Effector CD8-positive, alpha-beta T cell (primary cell): ENCODE results near the gene MPP1.
"Not testable (repeated sequence)": the region's sequence is repeated elsewhere in the genome, so short reads cannot be mapped to it uniquely, and the experiment has no call there.

Experiments used
- DNase-seq: peaks from one replicate; lab custom pipeline; 2025; lab: John Stamatoyannopoulos, UW
- total RNA-seq, 4 experiments: gene quantifications; one replicate each; lab custom pipeline; 2026; lab: John Stamatoyannopoulos, UW

Gene MPP1
- 5.1 to 17.8 (median 14.8) reads per million in 4 experiments for total RNA-seq

DNA sequence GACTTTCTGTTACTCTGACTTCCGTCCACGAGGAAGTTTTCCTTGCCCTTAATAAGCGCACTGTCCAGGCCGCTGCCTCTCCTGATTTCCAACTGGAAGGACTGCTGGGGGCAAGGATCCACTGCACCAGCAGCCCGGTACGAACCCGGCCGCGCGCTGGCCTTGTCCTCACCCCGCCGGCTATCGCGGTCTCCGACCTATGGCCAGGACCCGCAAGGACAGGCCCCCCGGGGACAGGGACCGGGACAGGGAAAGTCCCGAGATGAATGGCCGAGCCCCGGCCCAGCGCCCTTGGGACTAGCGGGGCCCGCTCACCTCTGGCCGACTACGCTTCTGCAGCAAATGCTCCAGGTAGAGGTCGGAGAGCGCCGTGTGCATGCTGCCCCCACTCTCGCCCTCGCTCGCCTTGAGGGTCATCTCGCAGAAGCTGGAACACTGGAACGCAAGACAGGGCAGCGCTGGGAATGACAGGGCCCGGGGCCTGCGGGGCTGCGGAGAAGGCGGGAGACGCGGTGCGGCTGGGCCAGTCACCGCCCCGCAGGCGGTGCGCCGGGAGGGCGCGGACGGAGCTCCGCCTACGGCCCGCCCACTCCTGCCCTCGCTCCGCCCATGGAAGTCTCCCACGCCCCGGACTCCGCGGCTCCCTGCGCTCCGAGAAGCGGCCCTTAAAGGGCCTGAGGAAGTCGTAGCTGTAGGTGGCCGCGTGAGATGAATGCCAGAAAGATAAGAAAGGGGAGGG lies at the start of gene MPP1:
TSS of gene MPP1 (minus strand) at position 529 of the 739 bp plus-strand sequence. CDS start at position 417, 112 bp downstream.
- peak; percentile 52 for DNase-seq

DNA sequence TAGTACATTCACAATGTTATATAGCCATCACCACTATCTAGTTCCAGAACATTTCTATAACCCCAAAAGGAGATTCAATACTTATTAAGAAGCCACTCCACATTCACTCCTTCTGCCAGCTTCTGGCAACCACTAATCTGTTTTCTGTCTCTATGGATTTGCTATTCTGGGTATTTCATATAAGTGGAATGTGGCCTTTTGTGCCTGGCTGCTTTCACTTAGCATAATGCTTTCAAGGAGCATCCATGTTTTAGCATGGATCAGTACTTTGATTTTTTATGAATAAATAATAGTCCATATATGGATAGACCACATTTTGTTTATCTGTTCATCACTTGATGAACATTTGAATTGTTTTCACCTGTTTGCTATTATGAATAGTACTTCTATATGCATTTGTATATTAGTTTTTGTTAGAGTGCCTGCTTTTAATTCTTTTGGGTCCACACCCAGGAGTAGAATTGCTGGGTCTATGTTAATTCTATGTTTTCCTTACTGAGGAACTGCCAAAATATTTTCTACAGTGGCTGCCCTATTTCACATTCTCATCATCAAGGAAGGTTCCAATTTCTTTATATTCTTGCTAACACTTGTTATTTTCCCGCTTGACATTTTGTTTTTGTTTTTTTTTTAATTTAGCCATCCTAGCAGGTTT lies 45.8 kb upstream of the MPP1 start:
- DNase-seq: no peak

DNA sequence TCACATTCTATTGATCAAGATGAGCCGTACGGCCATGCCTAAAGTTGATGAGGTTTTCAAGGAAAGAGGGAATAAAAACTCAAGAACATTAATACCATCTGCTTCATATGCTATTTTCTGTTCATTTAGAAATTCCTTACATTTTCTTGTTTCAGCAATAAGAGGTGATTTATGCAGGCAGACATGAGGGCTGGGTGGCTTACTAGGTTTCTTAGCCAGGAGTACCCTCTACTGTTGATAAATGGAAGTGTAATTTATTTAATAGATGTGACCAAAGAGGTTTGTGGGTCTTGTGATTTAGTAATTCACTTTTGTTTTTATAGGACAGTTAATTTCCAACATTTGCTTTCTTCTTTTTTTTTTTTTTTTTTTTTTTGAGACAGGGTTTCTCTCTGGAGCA lies 35.6 kb upstream of the MPP1 start:
- DNase-seq: no peak

DNA sequence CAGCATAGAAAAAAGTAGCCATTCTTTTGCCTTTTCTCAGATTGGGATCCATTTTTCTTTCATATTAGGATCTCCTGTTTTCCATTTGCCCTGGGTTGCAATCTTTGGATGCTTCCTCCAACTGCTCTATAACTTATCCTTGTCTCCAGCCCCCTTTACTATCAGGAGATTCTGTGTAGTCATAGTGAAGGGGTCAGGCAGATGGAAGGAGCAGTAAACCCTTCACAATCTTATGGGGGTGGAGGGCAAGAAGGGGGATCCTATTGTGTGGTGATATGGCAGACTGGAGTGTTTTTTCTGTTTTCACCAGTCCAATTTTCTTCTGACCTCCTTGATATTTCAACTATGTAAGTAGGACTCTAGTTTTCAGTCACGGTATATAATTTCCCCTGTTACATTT lies 30.9 kb upstream of the MPP1 start:
- no peak for DNase-seq

DNA sequence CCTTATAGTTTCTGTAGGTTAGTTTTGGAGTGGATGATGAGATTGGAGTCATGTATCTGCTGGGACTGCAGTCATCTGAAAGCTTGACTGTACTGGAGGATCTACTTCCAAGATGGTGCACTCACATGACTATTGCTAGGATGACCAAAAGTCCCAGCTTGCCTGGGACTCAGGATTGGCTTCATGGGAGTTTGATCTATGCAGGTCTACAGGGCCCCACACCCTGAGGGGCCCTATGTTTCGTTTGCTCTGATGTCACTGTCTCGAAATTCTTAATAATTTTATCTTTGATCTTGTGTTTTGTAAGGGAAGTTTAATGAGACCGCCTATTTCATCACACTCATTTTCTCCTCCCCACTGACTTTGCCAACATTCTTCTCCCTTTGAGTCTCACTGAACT lies 29.3 kb upstream of the MPP1 start, which contains the start of gene SMIM9:
TSS of gene SMIM9 (minus strand) at position 101 of the 400 bp plus-strand sequence. CDS start 3,806 bp downstream, outside the sequence.
- DNase-seq: no peak

DNA sequence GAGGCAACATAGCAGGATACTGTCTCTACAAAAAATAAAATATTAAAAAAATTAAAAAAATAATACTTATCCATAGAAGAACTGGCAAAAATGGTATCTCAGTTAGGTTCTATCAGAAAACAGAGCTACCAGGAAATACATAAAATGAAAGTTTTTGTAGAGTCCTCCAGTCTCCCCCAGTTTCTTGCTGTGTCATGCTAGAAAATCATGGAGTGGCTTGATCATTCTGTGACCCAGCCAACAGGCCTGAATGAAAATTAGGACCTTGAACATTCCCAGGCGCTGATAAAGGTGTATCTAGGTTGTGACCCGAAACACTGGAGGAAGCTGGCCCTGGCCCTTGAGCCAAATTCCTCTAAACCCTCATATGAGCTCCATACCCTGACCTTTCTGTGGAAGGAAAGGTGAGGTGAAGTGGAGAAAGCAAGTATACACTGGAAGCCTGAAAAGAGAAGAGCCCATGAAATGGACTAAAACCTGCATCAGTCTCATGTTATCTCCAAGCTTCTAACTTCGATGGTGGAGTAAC lies 28.5 kb upstream of the MPP1 start:
- DNase-seq: no peak

DNA sequence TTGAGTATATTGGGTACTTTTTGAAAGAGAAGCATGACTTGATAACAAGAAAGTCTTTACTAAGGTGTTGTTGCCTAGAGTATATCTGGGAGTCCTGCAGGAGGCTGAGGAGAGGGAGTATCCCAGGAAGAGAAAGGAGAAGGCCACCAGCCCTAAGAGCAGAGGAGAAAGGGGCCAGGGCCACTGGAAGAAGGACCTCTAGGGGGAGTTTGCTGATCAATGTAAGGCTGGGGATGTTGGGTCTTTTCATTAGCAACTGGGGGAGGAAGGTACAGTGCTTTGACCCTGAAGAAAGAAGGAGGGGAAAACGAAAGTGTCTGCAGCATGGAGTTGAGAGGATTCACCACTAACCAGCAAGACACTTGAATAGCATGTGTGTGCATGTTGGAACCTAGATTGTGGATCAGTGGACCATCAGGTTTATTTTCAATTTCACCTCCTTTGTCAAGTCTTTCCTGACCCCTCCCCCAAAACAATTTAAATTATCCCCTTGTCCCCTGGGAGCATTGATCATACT lies 24.7 kb upstream of the MPP1 start:
- DNase-seq: no peak

DNA sequence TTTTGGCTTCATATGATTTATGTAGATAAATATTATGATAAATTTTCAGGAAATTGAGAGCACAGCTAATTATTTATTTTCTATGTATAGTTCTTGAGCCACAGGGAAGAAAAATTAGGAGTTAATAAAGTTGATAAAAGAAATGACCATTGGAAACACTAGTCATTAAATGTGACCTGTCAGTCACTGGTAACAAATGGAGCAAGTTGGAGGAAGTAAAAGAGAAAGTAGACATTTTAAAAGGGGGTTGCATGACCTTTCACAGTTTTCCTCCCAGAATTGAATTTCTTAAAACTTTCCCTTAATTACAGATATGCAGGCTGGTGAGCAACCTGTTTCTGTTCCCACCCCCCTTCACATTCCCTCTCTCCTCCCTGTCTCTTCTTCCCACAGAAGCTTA lies 23.8 kb upstream of the MPP1 start:
- no peak for DNase-seq

DNA sequence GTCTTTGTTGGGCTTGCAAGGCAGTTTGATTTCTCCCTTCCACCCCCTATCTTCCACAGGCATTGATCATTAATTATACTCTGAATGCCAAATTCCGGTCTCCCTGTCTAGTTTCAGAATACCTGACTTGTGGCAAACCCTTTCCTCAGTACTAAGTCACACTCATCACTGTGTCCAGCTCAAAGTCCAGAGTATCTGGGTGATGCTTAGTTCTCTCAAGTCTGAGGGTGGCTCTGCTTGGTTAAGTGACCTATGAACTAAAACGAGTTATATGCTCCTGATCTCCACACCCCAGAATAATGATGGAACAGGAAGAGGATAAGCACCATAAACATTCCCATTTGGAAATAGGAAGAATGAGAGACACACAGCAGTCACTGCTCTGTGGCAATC lies 22.7 kb upstream of the MPP1 start:
- no peak for DNase-seq

DNA sequence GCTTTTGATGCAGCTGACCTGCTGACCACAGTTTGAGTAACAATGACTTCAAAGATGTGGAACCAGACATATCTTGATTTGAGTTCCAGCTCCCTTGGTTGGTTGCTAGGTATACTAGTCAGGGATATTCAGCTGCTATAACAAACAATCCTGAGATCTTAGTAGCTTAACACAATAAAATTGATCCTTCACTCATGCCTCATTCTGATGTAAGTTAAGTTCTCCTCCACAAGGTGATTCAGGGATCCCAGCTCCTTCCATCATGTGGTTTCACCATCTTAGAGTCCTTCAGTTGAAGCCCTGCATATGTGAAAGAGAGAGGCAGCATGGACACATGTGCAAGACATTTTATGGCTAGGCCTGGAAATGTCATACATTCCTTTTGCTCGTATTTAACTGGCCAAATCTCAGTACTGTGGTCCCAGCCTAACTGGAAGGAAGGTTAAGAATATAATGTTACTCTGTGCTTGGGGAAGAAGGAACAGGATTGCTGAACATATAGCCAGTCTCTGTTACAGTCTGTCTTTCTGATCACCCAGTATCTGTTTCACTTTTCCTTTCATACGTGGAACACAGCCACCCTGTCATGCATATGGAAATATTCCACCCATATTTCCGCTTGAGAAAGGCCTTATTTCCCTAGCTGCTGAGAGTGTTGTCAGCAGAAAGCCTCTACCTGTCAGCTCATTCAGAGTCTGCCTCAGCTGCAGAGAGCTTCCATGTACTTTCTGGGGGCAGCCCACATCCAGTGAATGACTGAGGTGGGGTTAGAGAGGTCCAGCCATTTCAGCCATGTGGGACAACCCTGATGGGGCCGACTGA lies 22.1 kb upstream of the MPP1 start:
- DNase-seq: no peak

DNA sequence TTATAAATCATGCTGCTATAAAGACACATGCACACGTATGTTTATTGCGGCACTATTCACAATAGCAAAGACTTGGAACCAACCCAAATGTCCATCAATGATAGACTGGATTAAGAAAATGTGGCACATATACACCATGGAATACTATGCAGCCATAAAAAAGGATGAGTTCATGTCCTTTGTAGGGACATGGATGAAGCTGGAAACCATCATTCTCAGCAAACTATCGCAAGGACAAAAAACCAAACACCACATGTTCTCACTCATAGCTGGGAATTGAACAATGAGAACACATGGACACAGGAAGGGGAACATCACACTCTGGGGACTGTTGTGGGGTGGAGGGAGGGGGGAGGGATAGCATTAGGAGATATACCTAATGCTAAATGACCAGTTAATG lies 20.3 kb upstream of the MPP1 start:
- DNase-seq: not testable (repeated sequence)

DNA sequence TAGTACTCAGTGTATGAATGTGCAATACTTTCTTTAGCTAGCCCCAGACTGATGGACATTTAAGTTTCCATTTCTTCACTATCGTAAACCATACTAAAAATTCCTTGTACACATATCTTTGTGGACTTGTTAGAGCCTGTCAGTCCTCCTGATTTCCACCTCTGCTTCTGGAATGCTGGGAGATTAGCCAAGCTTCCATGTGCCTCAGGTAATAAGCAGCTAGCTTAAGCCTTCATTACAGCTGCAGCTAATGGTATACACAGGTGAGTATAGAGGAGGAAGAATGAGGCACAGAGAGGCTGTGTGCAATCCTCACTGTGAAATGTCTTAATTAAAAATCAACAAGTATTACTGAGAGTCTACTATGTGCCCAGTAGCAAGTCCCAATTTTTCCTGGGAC lies 19.4 kb upstream of the MPP1 start:
- DNase-seq: no peak

DNA sequence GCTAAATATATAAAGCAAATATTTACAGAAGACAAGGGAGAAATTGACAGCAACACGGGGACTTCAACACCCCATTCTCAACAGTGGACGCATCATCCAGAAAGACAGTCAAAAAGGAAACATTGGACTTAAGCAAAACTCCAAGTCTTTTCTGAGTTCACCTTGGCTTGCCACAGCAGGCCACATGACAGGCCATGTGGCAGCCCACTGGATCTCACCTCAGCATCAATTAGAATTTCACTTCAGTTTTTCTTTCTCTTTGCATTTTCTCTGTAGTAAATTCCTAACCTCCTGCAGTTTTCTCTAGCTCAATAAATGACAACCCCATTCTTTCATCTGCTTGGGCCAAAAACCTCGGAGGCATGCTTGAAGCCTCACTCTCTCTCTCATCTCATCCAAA lies 16.7 kb upstream of the MPP1 start:
- no peak for DNase-seq

DNA sequence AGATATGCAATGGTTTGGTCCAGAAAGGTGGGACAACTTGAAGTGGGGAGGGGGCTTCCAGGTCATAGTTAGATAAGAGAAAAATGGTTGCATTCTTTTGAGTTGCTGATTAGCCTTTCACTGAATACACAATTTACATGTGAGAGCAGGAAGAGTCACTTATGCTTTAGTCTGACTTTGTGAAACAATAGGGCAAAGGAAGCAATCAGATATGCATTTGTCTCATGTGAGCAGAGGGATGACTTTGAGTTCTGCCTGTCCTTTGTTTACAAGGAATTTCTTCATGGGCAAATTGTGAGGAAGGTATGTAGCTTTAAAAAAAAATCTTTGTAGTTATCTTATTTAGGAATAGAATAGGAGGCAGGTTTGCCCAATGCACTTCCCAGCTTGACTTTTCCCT lies 16.2 kb upstream of the MPP1 start:
- no peak for DNase-seq

DNA sequence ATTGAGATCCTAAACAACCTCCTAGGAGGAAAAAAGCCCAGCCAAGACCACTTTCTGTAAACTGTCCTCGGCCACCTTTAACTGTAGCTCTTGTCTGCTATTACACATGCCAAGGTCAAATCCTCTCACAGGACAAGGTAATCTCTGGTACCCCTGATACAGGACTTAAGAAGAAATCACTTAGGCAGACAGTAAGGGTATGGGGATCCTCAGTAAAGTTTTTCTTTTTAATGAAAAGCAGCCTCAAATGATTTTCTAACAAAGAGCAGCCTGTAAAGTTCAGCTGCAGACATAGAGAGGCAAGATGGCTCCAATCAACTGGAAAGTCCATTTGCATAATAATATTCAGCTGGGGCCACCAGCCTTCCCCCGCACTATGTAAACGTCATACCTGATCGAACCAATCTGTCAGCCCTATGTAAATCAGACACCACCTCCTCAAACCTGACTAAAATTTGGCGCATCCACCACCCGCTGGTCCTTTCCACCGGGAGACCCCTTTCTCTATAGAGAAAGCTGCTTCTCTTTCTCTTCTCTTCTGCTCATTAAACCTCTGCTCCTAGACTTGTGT lies 14.6 kb upstream of the MPP1 start:
- no peak for DNase-seq

DNA sequence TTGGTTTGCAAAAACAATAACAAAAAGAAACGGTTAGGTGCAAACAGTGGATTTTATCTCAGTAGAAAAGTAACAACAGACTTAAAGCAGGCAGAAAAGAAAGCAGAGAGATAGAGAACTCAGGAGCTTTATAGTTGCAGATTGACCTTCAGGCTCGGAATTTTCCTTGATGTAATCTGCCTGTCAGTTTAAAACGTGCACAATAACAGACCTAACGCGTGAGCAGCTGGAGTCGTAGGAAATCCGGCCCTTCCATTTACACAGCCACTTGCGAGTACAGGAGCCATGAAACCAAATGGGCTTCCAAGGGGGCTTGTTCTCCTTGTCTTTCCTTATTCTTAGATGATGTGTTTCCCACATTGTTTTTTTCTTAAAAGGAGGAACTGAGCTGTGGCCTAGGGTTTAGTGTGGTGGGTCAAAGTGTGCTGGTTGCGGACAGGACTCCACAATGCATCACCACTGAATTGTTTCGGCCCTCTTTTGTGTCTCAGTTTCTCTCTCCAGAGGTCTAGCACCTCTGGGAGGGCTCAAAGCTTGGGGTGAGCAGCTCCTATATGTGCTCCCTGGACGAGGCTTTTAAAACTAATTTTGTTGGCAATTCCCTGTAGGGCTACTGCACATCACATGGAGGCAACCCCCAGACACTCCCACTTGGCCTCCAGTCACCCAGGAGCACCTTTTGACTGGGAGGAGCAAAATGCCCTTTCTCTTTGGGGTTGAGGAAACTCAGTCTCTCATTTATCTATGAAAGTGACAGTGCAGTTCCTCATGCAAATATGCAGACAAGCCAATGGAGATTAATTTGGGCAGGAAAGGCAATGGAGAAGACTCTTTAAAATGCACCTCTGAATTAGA lies 13.9 kb upstream of the MPP1 start:
- no peak for DNase-seq

DNA sequence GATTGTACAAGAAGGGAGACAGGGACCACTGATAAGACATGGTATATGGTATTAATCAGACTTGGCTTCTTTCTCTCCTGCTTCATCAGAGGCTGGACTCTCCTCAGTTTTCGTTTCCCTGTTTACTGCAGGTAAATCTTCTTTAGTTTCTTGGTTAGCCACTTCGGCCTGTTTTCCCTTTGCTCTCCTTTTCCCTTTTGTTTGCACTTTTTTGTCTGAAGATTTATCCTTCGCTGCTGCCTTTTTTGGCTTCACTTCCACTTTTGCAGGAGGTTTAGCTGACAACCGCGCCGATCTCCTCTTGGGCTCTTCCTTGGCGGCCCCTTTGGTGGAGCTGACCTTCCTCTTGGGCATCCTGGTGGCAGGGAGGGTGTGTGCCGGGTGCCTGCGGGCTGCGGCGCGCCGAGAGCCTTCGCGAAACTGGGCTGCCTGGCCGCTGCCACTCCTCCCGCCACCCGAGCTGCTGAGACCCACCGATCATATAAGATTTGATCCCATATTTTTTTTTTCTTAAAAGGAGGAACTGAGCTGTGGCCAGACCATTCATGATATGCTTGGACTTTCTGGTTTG lies 11.8 kb upstream of the MPP1 start:
- DNase-seq: not testable (repeated sequence)

DNA sequence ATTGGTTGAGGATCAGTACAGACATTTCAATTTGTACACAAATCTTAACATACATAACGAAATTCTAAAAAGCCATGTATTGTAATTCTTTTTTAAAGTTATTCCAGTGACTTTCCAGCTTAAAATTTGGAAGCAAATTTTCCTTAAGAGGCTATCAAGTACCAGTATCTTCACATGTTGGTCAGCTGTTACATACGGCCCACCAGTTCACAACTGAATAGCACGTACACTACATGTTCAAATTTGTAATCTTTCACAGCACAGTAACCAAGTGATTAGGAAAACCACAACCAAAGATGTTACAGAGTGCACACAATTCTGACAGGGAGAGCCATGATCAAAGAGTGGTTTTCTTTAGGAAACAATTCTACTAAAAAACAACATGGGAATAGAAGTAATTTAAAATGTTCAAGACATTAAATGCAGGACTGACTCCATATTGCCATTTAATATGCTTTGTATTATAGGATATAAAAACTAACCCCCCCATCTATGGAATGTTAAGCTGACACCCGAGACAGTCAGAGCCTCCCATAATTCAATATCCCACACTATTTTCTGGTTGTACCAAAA lies 11.1 kb upstream of the MPP1 start:
- DNase-seq: not testable (repeated sequence)

DNA sequence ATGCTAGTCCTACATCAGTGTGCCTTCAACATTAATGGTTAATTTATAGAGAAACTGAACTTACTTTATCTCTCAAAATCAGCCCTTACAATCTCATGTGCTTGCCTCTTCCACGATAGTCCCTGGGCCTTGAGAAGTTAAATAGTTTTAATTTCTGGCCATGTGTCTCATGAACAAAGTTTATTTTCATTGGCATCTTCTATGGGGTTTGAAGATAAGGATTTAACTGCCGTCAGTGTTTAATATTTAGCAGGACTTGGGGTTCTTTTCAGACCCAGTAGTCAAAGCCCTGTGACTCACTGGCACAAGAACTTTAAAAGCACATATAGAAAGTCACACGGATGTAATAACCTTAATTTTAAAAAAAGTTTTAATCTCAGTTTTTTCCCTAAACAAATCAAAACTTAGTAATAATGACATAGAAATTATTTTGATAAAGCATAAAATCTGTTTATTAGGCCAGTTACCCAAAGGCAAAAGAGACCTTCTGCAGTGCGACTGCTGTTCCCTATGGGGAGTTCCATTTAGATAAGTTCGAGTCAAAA lies 10.1 kb upstream of the MPP1 start:
- no peak for DNase-seq

DNA sequence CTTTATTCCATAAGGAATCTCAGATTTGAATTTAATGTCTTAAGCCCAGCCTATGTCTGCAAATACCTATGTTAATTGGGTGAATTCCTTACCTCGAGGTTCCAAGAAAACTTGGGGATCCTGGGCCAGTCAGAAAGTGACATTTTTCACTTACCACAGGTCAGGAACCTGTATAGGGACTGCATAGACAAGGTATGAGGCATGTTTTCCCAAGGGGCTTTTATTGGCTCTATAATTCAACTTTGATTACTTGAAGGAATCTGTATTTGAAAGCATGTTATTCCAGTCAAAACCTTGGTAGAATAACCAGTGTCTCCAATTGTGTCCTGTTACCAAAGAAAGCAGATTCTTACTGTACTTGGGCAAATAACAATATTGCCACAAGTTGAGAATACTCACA lies 8.5 kb upstream of the MPP1 start:
- no peak for DNase-seq
